Endothelial cell of umbilical vein (primary cell): ENCODE results near the gene LRCOL1. TPM values are rescaled to one million over a fixed set of nuclear protein-coding genes. Genes with fewer than 3 reads are reported as not detected.

ENCODE experiments used
- BruUV-seq: library from RNA; stranded (reverse); fragments of 400-500 nt; replicated peaks from 2 replicates; lab custom pipeline; 2021; lab: Mats Ljungman, UMichigan
- CTCF ChIA-PET: fragments of 300-600, 350-600 bp; sonication (Branson Sonifier 250); formaldehyde crosslinking; loops from one replicate; lab custom pipeline; 2021; ENCODE audit warnings: antibody characterized with exemption, inconsistent platforms; lab: Charles Lee
- POLR2A ChIA-PET: fragments of 300-600, 350-600 bp; sonication (Branson Sonifier 250); formaldehyde crosslinking; loops from one replicate; lab custom pipeline; 2021; ENCODE audit warnings: antibody characterized with exemption, inconsistent platforms; lab: Charles Lee
- DNase-seq: peaks from one replicate; pipeline ENCODE4 v3.0.0-alpha.2; 2011; ENCODE audit warnings: low read depth, low spot score
- FAIRE-seq: peaks from 2 replicates; lab custom pipeline; 2011; peaks lifted over from hg19 to GRCh38; lab: Jason Lieb, UNC
- H2AFZ ChIP-seq: 2 replicates; pipeline ENCODE4 v1.6.0; 2012; ENCODE audit warnings: low read depth, low read length, control low read depth, inconsistent platforms
- H3K27ac ChIP-seq: 2 replicates; pipeline ENCODE4 v1.5.1; 2011; ENCODE audit warnings: low read depth, mild to moderate bottlenecking, control low read depth, low read length, moderate library complexity; ENCODE audit not compliant: insufficient read depth
- H3K27me3 ChIP-seq, 2 experiments: 2 replicates each; pipeline versions ENCODE4 v1.6.0 to v1.6.1; 2011; ENCODE audit warnings: low read length in 2 of 2, mixed read lengths in 1 of 2; ENCODE audit not compliant: control insufficient read depth in 2 of 2, insufficient read depth in 2 of 2
- H3K36me3 ChIP-seq, 2 experiments: 2 replicates in 1 of 2; 3 replicates in 1 of 2; pipeline ENCODE4 v1.5.1; 2011; ENCODE audit warnings: low read length in 2 of 2, mild to moderate bottlenecking in 1 of 2, moderate library complexity in 1 of 2; ENCODE audit not compliant: control insufficient read depth in 2 of 2, insufficient read depth in 2 of 2; ENCODE audit errors: extremely low read depth in 1 of 2
- H3K4me1 ChIP-seq: 3 replicates; pipeline ENCODE4 v1.5.1; 2011; ENCODE audit warnings: mild to moderate bottlenecking, low read length; ENCODE audit not compliant: control insufficient read depth, insufficient read depth; ENCODE audit errors: extremely low read depth
- H3K4me2 ChIP-seq: 2 replicates; pipeline ENCODE4 v1.6.1; 2011; ENCODE audit warnings: low read length, control low read depth, mixed read lengths; ENCODE audit not compliant: insufficient read depth
- H3K4me3 ChIP-seq, 3 experiments: fragments of 200-600 bp in 1 of 3; sonication (generic), shearing (Covaris generic) in 1 of 3; replicated peaks in 1 of 3; 2 replicates each; pipeline ENCODE4 v1.5.1; 2011 to 2016; ENCODE audit warnings: control low read depth in 3 of 3, low read length in 3 of 3, mild to moderate bottlenecking in 2 of 3, inconsistent platforms in 1 of 3, low read depth in 1 of 3, moderate library complexity in 1 of 3; ENCODE audit not compliant: insufficient read depth in 1 of 3
- H3K79me2 ChIP-seq: 2 replicates; pipeline ENCODE4 v1.6.0; 2012; ENCODE audit warnings: low read length, inconsistent platforms; ENCODE audit not compliant: control insufficient read depth, insufficient read depth
- H3K9ac ChIP-seq: replicated peaks from 2 replicates; pipeline ENCODE3; 2011; ENCODE audit warnings: low read length, control low read depth; ENCODE audit not compliant: insufficient read depth; ENCODE audit errors: extremely low read depth
- H3K9me1 ChIP-seq: replicated peaks from 3 replicates; pipeline ENCODE4 v1.6.0; 2011; ENCODE audit warnings: mild to moderate bottlenecking, low read length; ENCODE audit not compliant: control insufficient read depth, insufficient read depth; ENCODE audit errors: extremely low read depth
- H3K9me3 ChIP-seq: replicated peaks from 2 replicates; pipeline ENCODE4 v1.5.1; 2012; ENCODE audit warnings: low read length, inconsistent platforms; ENCODE audit not compliant: control insufficient read depth, insufficient read depth
- H4K20me1 ChIP-seq: replicated peaks from 2 replicates; pipeline ENCODE3; 2011; ENCODE audit warnings: mild to moderate bottlenecking, low read length; ENCODE audit not compliant: control insufficient read depth, insufficient read depth; ENCODE audit errors: extremely low read depth
- EZH2 ChIP-seq: IDR thresholded peaks from 2 replicates; pipeline ENCODE4 v1.6.1; 2012; ENCODE audit warnings: borderline replicate concordance, low read depth, mild to moderate bottlenecking, moderate library complexity, low read length, inconsistent platforms; ENCODE audit not compliant: severe bottlenecking
- FOS ChIP-seq: IDR thresholded peaks from 2 replicates; pipeline ENCODE4 v1.6.1; 2011; ENCODE audit warnings: mild to moderate bottlenecking, low read length, moderate library complexity, borderline replicate concordance; ENCODE audit not compliant: insufficient read depth
- GATA2 ChIP-seq: IDR thresholded peaks from 2 replicates; pipeline ENCODE4 v1.7.0; 2011; ENCODE audit warnings: low read depth, mild to moderate bottlenecking, moderate library complexity, mixed read lengths, low read length; ENCODE audit not compliant: insufficient read length, insufficient read depth
- JUN ChIP-seq: IDR thresholded peaks from 2 replicates; pipeline ENCODE4 v1.6.1; 2011; ENCODE audit warnings: borderline replicate concordance, low read depth; ENCODE audit not compliant: insufficient read length, insufficient read depth
- MAX ChIP-seq: IDR thresholded peaks from 2 replicates; pipeline ENCODE4 v1.6.1; 2011; ENCODE audit not compliant: insufficient read depth, insufficient read length
- MYC ChIP-seq: IDR thresholded peaks from one replicate; pipeline ENCODE4 v1.6.1; 2011; ENCODE audit warnings: mild to moderate bottlenecking, low read depth, low read length
- POLR2A ChIP-seq: IDR thresholded peaks from 2 replicates; pipeline ENCODE4 v1.6.1; 2012; ENCODE audit warnings: low read depth, mild to moderate bottlenecking, control low read depth, low read length
- POLR2AphosphoS5 ChIP-seq: IDR thresholded peaks from 2 replicates; pipeline ENCODE4 v1.6.1; 2012; ENCODE audit warnings: low read depth, mild to moderate bottlenecking, control low read depth, low read length, moderate library complexity; ENCODE audit not compliant: insufficient read depth
- dilution Hi-C: fragments of 300-500 bp; cut with MboI; formaldehyde crosslinking; loops from one replicate; pipeline ENCODE4 v1.15.0; 2019; ENCODE audit warnings: low sequenced_read_pairs; ENCODE audit not compliant: extremely low pct_ligation_motif_present
- intact Hi-C: fragments of 100-400 bp; cut with micrococcal nuclease; formaldehyde crosslinking; loops from one replicate; pipeline ENCODE4 v1.10.0; 2022
- polyA plus RNA-seq, 4 experiments: library from polyadenylated mRNA; depleted of rRNA in 3 of 4; stranded (reverse) in 3 of 4; unstranded in 1 of 4; fragments of >200 nt; gene quantifications; 2 replicates each; pipeline versions ENCODE4 v1.2.1 to v1.2.3, GENCODE V29; 2011 to 2012; ENCODE audit warnings: missing spikeins in 1 of 4
- total RNA-seq: library from RNA; stranded (reverse); gene quantifications from 2 replicates; pipeline ENCODE4 v1.2.3, GENCODE V29; 2021
- TF ChIP-seq, protein P1 (sequence below), 2 donors: IDR thresholded peaks; 1 replicate in 1 of 2; 2 replicates in 1 of 2; pipeline ENCODE4 v1.5.1; 2011; ENCODE audit warnings: low read length in 2 of 2, mild to moderate bottlenecking in 2 of 2, moderate library complexity in 2 of 2, control low read depth in 1 of 2, inconsistent platforms in 1 of 2, low read depth in 1 of 2; ENCODE audit not compliant: insufficient read depth in 1 of 2; ENCODE audit errors: extremely low read depth in 1 of 2

The LRCOL1 gene
- total and polyA plus RNA-seq, 2 donors (not counting 3 experiments of a cell fraction or from before 2014, with no cell fraction given) = 1.2 to 1.5 TPM

DNA sequence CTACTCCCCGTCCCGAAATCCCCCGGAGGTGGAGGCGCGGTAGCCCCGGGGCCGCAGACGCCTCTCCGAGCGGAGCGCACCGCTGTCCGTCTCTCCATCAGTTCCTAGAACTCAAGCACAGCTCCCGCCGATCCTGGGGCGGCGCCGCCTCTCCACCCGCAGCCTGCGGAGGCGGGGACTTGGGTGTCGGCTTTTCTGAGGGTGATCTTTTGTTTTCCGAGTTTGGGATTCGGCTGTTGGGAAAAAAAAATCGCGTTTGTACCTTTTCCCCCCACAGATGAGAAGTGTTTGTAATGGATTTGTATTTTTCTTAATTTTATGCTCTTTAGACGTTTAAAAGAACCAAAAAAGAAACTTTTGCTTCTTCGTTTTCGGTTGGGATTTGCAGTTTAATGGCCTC lies 26.6 kb downstream of the LRCOL1 start:
- Histone ChIP-seq H3K36me3 (peaks cover 0 to 3% of the 10 kb centered on the region in 2 experiments), H3K9me1 (no peaks in the 10 kb centered on the region), H3K4me1 (no peaks in the 10 kb centered on the region), H3K4me2 (no peak overlapping the region), H3K4me3 (no peak overlapping the region), H3K27ac (no peak overlapping the region), H4K20me1 (no peaks in the 10 kb centered on the region), H3K9ac (no peak overlapping the region), H2AFZ (no peak overlapping the region), H3K9me3 (no peaks in the 10 kb centered on the region), H3K79me2 (no peaks in the 10 kb centered on the region), H3K27me3 (peaks cover 0 to 5% of the 10 kb centered on the region in 2 experiments)
- ChIA-PET POLR2A (no interaction called here), CTCF (no interaction called here)
- TSS peak; percentile 63 for BruUV-seq
- no peak for DNase-seq
- dilution Hi-C loops (no loop called here), intact Hi-C loops (no loop called here)
- FAIRE-seq = no peak
- TF ChIP-seq FOS (no peak), MAX (no peak), GATA2 (no peak), MYC (no peak), JUN (no peak), POLR2A (no peak), EZH2 (no peak), POLR2AphosphoS5 (no peak)
- TF ChIP-seq, protein P1, sequence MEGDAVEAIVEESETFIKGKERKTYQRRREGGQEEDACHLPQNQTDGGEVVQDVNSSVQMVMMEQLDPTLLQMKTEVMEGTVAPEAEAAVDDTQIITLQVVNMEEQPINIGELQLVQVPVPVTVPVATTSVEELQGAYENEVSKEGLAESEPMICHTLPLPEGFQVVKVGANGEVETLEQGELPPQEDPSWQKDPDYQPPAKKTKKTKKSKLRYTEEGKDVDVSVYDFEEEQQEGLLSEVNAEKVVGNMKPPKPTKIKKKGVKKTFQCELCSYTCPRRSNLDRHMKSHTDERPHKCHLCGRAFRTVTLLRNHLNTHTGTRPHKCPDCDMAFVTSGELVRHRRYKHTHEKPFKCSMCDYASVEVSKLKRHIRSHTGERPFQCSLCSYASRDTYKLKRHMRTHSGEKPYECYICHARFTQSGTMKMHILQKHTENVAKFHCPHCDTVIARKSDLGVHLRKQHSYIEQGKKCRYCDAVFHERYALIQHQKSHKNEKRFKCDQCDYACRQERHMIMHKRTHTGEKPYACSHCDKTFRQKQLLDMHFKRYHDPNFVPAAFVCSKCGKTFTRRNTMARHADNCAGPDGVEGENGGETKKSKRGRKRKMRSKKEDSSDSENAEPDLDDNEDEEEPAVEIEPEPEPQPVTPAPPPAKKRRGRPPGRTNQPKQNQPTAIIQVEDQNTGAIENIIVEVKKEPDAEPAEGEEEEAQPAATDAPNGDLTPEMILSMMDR (IDR thresholded peaks at IDR 0.05; ENCODE audit: extremely low read depth in 1 of 2, insufficient read depth in 1 of 2, low read depth in 1 of 2, low read length in 2 of 2) = no peak
